ENCODE data around the gene HIC2.
"Not testable (repeated sequence)": the region's sequence is repeated elsewhere in the genome, so short reads cannot be mapped to it uniquely, and the experiment has no call there.

HIC2 gene

DNA sequence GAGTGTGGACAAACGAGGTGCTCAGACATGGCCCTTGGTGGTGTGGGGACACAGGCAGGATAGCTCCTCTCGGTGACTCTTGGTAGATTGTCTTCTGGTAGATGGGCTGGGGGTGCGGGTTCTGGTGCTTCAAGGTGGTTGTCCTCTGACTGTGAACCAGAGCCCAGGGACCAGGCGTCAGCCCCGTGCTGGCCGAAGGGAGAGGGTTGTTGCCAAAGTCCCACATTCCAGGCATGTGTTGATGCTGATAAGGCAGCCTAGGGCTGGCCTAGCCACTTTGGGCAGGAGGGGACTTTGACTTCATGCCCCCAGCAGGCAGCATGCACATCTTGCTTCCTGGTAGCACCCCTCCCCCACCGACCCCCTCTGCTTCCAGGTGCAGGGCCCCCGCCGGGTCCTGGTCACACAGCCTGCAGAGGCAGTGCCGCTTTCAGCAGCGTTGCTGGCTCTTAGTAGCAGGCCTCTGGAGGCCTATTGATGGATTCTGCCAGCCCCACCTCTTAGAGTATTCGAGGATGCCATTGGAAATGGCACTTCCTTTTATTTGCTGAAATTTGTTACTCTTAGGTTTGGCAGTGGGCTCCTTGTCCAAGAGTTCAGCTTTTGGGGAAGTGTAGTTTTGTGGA, 7.0 kb downstream of the HIC2 start:
- not testable (repeated sequence) for H3K4me1 ChIP-seq (ENCODE audit: control insufficient read depth, low read depth, low read length); H3K9ac ChIP-seq (ENCODE audit: low read length); H2AK5ac ChIP-seq (ENCODE audit: low read length); H3K36me3 ChIP-seq (ENCODE audit: control insufficient read depth, insufficient read depth, low read length); H3K4me2 ChIP-seq (ENCODE audit: low read length); H3K79me1 ChIP-seq (ENCODE audit: low read length); H2BK5ac ChIP-seq (ENCODE audit: low read length); H4K5ac ChIP-seq (ENCODE audit: low read length); H3K4ac ChIP-seq (ENCODE audit: low read depth, low read length); H2BK120ac ChIP-seq (ENCODE audit: low read depth, low read length); H3K79me2 ChIP-seq (ENCODE audit: control insufficient read depth, insufficient read depth, low read length); DNase-seq; H2BK15ac ChIP-seq (replicated peaks; ENCODE audit: low read depth); H3K18ac ChIP-seq (ENCODE audit: low read length); H3K4me3 ChIP-seq (ENCODE audit: low read length); H3K23ac ChIP-seq (ENCODE audit: low read length); H3K56ac ChIP-seq (ENCODE audit: low read length); H4K8ac ChIP-seq (ENCODE audit: low read depth, low read length); H3K27me3 ChIP-seq (ENCODE audit: insufficient read depth, low read length, poor library complexity); H3K27ac ChIP-seq (ENCODE audit: low read depth, low read length)
- WGBS (ENCODE audit: extremely low coverage, insufficient coverage, low lambda C conversion rate): no CpG with 5 or more reads among the region's 12 CpGs

DNA sequence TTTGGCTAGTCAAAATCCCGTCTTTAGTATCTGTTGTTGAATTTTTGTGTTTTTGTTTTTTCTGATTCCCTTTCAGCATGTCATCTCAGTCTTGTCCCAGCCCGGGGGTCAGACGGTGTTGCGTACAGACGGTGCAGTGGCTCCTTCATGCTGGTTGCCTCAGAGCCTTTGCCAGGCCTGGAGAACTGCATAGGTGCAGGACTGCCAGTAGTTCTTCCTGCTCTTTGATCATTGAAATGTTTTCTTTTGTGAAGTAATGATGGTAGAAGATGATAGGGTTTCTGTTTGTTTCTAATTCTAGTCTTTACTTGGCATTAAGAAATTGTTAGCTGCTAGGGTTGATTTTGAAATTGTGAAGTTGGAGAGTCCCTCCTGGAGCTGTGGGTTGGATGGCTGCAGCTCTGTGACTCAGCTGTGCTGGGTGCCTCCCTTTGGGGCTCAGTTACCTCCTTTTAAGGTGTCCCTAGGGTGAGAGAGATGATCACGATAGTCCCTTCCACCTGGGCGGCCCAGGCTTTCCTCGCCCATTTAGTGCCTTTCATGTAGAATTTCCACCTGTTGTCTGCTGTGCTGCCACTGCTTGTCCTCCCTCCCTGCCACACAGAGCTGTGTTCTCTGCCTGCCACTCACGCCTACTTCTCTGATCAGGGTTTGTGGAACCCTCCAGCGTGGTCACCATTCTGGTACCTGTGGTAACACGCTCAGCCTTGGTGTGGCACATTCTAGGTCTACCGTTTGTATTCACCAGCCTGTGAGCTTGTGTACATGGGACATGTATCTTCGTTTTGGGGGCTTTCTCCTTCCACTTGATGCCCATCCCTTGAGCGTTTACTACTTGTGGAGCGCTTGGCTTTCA, 17.4 kb downstream of the HIC2 start:
- H2AK5ac ChIP-seq (ENCODE audit: low read length); H3K4me3 ChIP-seq (ENCODE audit: low read length); H3K4me1 ChIP-seq (ENCODE audit: control insufficient read depth, low read depth, low read length); H3K36me3 ChIP-seq (ENCODE audit: control insufficient read depth, insufficient read depth, low read length); H2BK15ac ChIP-seq (replicated peaks; ENCODE audit: low read depth); H2BK120ac ChIP-seq (ENCODE audit: low read depth, low read length); H3K56ac ChIP-seq (ENCODE audit: low read length); H3K4ac ChIP-seq (ENCODE audit: low read depth, low read length); H4K8ac ChIP-seq (ENCODE audit: low read depth, low read length); H3K27ac ChIP-seq (ENCODE audit: low read depth, low read length); H3K23ac ChIP-seq (ENCODE audit: low read length); H3K9ac ChIP-seq (ENCODE audit: low read length); DNase-seq; H4K5ac ChIP-seq (ENCODE audit: low read length); H3K18ac ChIP-seq (ENCODE audit: low read length); H3K79me1 ChIP-seq (ENCODE audit: low read length); H2BK5ac ChIP-seq (ENCODE audit: low read length); H3K4me2 ChIP-seq (ENCODE audit: low read length); H3K27me3 ChIP-seq (ENCODE audit: insufficient read depth, low read length, poor library complexity); H3K79me2 ChIP-seq (ENCODE audit: control insufficient read depth, insufficient read depth, low read length): not testable (repeated sequence)
- no CpG with 5 or more reads among the region's 15 CpGs for WGBS (ENCODE audit: extremely low coverage, insufficient coverage, low lambda C conversion rate)

DNA sequence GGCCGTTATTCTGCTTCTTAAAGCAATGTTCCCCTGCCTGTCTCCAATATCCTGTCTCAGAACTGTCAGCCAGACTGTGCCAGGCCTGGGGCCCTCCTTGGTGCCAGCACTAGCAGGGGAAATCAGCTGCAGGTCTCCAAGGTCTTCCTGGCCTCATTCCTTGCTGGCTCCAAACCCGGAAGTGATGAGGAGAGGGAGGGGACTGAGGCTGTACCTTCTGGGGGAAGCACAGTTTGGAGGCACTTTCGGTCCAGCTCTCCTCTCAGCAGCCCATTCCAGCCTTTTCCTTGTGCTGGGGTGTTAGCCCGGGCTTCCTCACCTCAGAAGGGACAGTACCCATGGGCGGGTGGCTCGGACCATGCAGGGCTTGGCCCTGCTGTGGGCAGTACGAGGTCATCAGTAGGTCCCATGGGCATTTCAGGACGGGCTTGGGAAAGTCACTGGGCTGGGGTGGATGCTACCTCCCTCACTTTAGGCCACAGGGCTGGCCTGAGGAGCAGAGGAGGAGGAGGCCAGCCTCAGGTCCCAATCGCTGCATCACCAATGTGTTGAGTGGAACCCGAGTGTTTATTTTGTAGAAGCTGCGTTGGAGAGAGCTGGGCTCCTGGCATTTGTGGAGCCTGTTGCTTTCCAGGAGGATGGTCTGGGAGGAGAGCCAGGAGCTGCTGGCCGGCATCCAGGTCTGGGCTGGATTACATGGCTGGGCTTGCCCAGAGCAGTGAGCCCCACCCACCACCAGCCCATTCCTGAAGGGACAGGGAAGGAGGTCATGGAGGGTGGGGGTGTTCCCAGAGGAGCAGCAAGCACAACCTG, 19.0 kb downstream of the HIC2 start:
- H3K4me2 ChIP-seq (ENCODE audit: low read length); H4K5ac ChIP-seq (ENCODE audit: low read length); H3K18ac ChIP-seq (ENCODE audit: low read length); H3K4me3 ChIP-seq (ENCODE audit: low read length); H3K27me3 ChIP-seq (ENCODE audit: insufficient read depth, low read length, poor library complexity); DNase-seq; H3K9ac ChIP-seq (ENCODE audit: low read length); H3K36me3 ChIP-seq (ENCODE audit: control insufficient read depth, insufficient read depth, low read length); H3K79me2 ChIP-seq (ENCODE audit: control insufficient read depth, insufficient read depth, low read length); H3K23ac ChIP-seq (ENCODE audit: low read length); H3K79me1 ChIP-seq (ENCODE audit: low read length); H4K8ac ChIP-seq (ENCODE audit: low read depth, low read length); H2BK120ac ChIP-seq (ENCODE audit: low read depth, low read length); H3K4me1 ChIP-seq (ENCODE audit: control insufficient read depth, low read depth, low read length); H3K27ac ChIP-seq (ENCODE audit: low read depth, low read length); H2BK15ac ChIP-seq (replicated peaks; ENCODE audit: low read depth); H2BK5ac ChIP-seq (ENCODE audit: low read length); H3K56ac ChIP-seq (ENCODE audit: low read length); H2AK5ac ChIP-seq (ENCODE audit: low read length); H3K4ac ChIP-seq (ENCODE audit: low read depth, low read length): not testable (repeated sequence)
- no CpG with 5 or more reads among the region's 12 CpGs for WGBS (ENCODE audit: extremely low coverage, insufficient coverage, low lambda C conversion rate)

DNA sequence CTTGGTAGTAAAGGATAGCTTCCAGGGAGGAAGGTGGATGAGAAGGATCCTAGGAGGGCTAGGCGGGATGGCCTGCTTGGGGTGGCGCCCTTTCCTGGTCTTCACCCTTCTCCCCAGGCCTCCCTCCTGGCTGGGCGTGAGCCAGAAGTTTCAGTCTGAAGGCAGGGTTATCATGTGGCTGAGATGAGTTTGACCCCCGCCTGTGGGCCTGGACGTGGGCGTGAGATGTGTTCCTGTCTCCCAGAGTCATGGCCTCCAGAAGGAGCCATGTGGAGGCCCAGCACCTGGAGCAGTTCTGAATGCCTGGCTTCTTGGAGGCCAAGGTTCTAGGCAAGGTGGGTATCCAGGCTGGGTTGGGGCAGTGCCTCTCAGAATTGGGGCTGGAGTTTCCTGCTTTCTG, 20.8 kb downstream of the HIC2 start:
- not testable (repeated sequence) for H2BK120ac ChIP-seq (ENCODE audit: low read depth, low read length); H2BK15ac ChIP-seq (replicated peaks; ENCODE audit: low read depth); H3K23ac ChIP-seq (ENCODE audit: low read length); H3K4ac ChIP-seq (ENCODE audit: low read depth, low read length); H4K8ac ChIP-seq (ENCODE audit: low read depth, low read length); H3K79me2 ChIP-seq (ENCODE audit: control insufficient read depth, insufficient read depth, low read length); DNase-seq; H3K9ac ChIP-seq (ENCODE audit: low read length); H3K56ac ChIP-seq (ENCODE audit: low read length); H3K4me1 ChIP-seq (ENCODE audit: control insufficient read depth, low read depth, low read length); H3K4me2 ChIP-seq (ENCODE audit: low read length); H3K79me1 ChIP-seq (ENCODE audit: low read length); H3K36me3 ChIP-seq (ENCODE audit: control insufficient read depth, insufficient read depth, low read length); H3K4me3 ChIP-seq (ENCODE audit: low read length); H2AK5ac ChIP-seq (ENCODE audit: low read length); H3K27me3 ChIP-seq (ENCODE audit: insufficient read depth, low read length, poor library complexity); H4K5ac ChIP-seq (ENCODE audit: low read length); H2BK5ac ChIP-seq (ENCODE audit: low read length); H3K18ac ChIP-seq (ENCODE audit: low read length); H3K27ac ChIP-seq (ENCODE audit: low read depth, low read length)
- no CpG with 5 or more reads among the region's 6 CpGs for WGBS (ENCODE audit: extremely low coverage, insufficient coverage, low lambda C conversion rate)

DNA sequence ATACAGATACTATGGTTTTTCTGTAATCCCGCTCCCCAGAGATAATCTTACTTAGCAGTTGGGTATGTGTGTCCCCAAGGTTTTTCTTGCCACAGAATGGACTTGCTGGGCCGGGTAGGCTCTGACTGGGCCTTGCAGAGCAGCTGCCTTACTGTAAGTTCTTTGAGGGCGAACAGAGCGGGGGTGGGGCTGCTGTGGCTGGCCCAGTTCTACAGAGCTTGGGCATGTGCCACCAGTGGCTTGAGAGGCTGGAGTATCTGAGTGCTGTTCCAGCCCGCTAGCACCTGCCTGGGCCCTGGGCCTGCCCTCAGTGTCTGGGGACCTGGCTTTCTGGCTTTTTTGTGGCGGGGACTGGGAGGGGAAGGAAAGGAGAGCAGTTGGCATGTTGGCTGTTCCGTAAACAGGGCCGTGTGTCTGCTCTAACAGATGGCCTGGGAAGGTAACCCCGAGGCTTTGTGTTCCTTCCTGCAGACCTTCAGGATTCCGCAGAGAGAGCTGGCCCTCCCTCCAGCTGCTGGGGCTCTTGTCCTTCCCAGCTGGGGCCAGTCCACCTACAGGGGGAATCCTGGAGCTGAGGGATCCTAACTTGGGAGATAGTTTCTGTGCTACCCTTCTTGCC, 23.0 kb downstream of the HIC2 start:
- not testable (repeated sequence) for H2BK5ac ChIP-seq (ENCODE audit: low read length); H3K56ac ChIP-seq (ENCODE audit: low read length); H3K4ac ChIP-seq (ENCODE audit: low read depth, low read length); H2AK5ac ChIP-seq (ENCODE audit: low read length); H4K8ac ChIP-seq (ENCODE audit: low read depth, low read length); H2BK15ac ChIP-seq (replicated peaks; ENCODE audit: low read depth); H3K4me3 ChIP-seq (ENCODE audit: low read length); DNase-seq; H4K5ac ChIP-seq (ENCODE audit: low read length); H3K9ac ChIP-seq (ENCODE audit: low read length); H3K79me2 ChIP-seq (ENCODE audit: control insufficient read depth, insufficient read depth, low read length); H3K4me2 ChIP-seq (ENCODE audit: low read length); H3K4me1 ChIP-seq (ENCODE audit: control insufficient read depth, low read depth, low read length); H3K27me3 ChIP-seq (ENCODE audit: insufficient read depth, low read length, poor library complexity); H3K18ac ChIP-seq (ENCODE audit: low read length); H2BK120ac ChIP-seq (ENCODE audit: low read depth, low read length); H3K27ac ChIP-seq (ENCODE audit: low read depth, low read length); H3K36me3 ChIP-seq (ENCODE audit: control insufficient read depth, insufficient read depth, low read length); H3K23ac ChIP-seq (ENCODE audit: low read length)
- H3K79me1 ChIP-seq (ENCODE audit: low read length): peaks cover 11% of the 10 kb centered on the region
- no CpG with 5 or more reads among the region's 10 CpGs for WGBS (ENCODE audit: extremely low coverage, insufficient coverage, low lambda C conversion rate)
